Measurements from ENCODE around the gene MICAL3. TPM values are rescaled to one million over a fixed set of nuclear protein-coding genes. Genes with fewer than 3 reads are reported as not detected.
A peak's percentile ranks its signal among the peaks of the same experiment; 100 is the strongest.
"Not testable (repeated sequence)": the region's sequence is repeated elsewhere in the genome, so short reads cannot be mapped to it uniquely, and the experiment has no call there.

The MICAL3 gene
- total and polyA plus RNA-seq, 2 of the 8 experiments (the other 6 are each of a cell fraction or from before 2014, with no cell fraction given), result 8.3 to 41.8 TPM

- not testable (repeated sequence) for H3K79me1 ChIP-seq (ENCODE audit: low read depth, low read length); H3K4me2 ChIP-seq (ENCODE audit: insufficient read depth in 1 of 2, low read depth in 2 of 2, low read length in 2 of 2); H4K91ac ChIP-seq (replicated peaks; ENCODE audit: insufficient read length, low read length); H3K36me3 ChIP-seq (ENCODE audit: control insufficient read depth in 2 of 4, insufficient read depth in 4 of 4, low read length in 3 of 4); H3K9me3 ChIP-seq (ENCODE audit: insufficient read depth in 2 of 2, low read depth in 1 of 2, low read length in 1 of 2); H4K5ac ChIP-seq (ENCODE audit: insufficient read length, low read depth, low read length); H3K4me3 ChIP-seq (ENCODE audit: extremely low read depth in 1 of 4, insufficient read depth in 2 of 4, low read depth in 3 of 4, low read length in 4 of 4); H2BK20ac ChIP-seq (ENCODE audit: low read length); H3K23ac ChIP-seq (ENCODE audit: insufficient read length); H3K23me2 ChIP-seq (ENCODE audit: low read depth, low read length); H3K27ac ChIP-seq (ENCODE audit: low read depth, low read length); H3K14ac ChIP-seq (ENCODE audit: insufficient read length); H3K56ac ChIP-seq (replicated peaks; ENCODE audit: insufficient read length, low read depth, low read length); H2BK12ac ChIP-seq (ENCODE audit: low read depth, low read length); H3K4ac ChIP-seq (replicated peaks; ENCODE audit: insufficient read length, low read depth, low read length); H2BK120ac ChIP-seq (replicated peaks; ENCODE audit: low read depth, low read length); H2AFZ ChIP-seq (ENCODE audit: low read length); H3K9ac ChIP-seq (replicated peaks in 1 of 4; ENCODE audit: extremely low read depth in 1 of 4, low read depth in 3 of 4, low read length in 3 of 4); H2BK5ac ChIP-seq (ENCODE audit: low read depth, low read length); H4K8ac ChIP-seq (ENCODE audit: extremely low read depth, insufficient read depth, low read length); DNase-seq (ENCODE audit: low read depth in 1 of 2, low spot score in 2 of 2); H3K79me2 ChIP-seq (ENCODE audit: control insufficient read depth in 1 of 2, insufficient read depth in 2 of 2, low read length in 2 of 2); FAIRE-seq; H3K4me1 ChIP-seq (replicated peaks in 1 of 4; ENCODE audit: control insufficient read depth in 3 of 4, insufficient read depth in 4 of 4, low read length in 3 of 4); H3K18ac ChIP-seq (ENCODE audit: extremely low read depth, low read length); H2BK15ac ChIP-seq (ENCODE audit: low read length); H2AK5ac ChIP-seq (ENCODE audit: low read depth, low read length)
- Histone ChIP-seq H3K27me3 (replicated peaks in 1 of 4; ENCODE audit: control insufficient read depth in 3 of 4, extremely low read depth in 1 of 4, insufficient read depth in 3 of 4, low read length in 3 of 4) (peaks cover 11 to 70% (median 59%) of the 10 kb centered on the region in 4 experiments), H4K20me1 (replicated peaks in 1 of 2; ENCODE audit: control insufficient read depth in 1 of 2, insufficient read depth in 2 of 2, low read length in 2 of 2) (peaks cover 9 to 44% of the 10 kb centered on the region in 2 experiments)
- TF ChIP-seq ZNF274 (IDR thresholded peaks at IDR 0.05; ENCODE audit: borderline replicate concordance, extremely low read depth, low read length) (peak; percentile 57; the same call in 1 of the 2 replicates), POLR2AphosphoS5 (IDR thresholded peaks at IDR 0.05; ENCODE audit: low read depth, low read length) (peak; percentile 31; the same call in 1 of the 2 replicates)
- ChIA-PET POLR2A (ENCODE audit: partially characterized antibody) (interaction anchor here (0.5 to 0.6 kb wide), 2 partner anchors 32 to 167 kb away, joined by 5 read pairs; no protein-coding TSS in a partner anchor), CTCF (ENCODE audit: partially characterized antibody) (interaction anchor here (1.1 to 2.5 kb wide), 6 partner anchors 11 to 199 kb away, joined by 3 to 17 read pairs (median 6); no protein-coding TSS in a partner anchor)
Measured at GRCh38 chr22:17876878-17877855, 147.2 kb downstream of the MICAL3 start.
